Measurements from ENCODE around the gene DRICH1. TPM values are rescaled to one million over a fixed set of nuclear protein-coding genes. Genes with fewer than 3 reads are reported as not detected.

DRICH1 gene
- polyA plus RNA-seq, 3 donors, result 1.7 TPM; not detected in 2

- H3K9me3 ChIP-seq (replicated peaks in 1 of 2; ENCODE audit: control insufficient read depth in 1 of 2, insufficient read depth in 1 of 2, low read length in 2 of 2), result no peaks in the 10 kb centered on the region
- no peak overlapping the region for H3K4me3 ChIP-seq (replicated peaks in 1 of 3; ENCODE audit: low read depth in 2 of 3, low read length in 3 of 3)
- H3K36me3 ChIP-seq (replicated peaks in 1 of 2; ENCODE audit: control insufficient read depth in 1 of 2, insufficient read depth in 2 of 2, low read length in 2 of 2), result peaks cover 9 to 18% of the 10 kb centered on the region in 2 donors
- no peak for TF ChIP-seq CTCF (IDR thresholded peaks at IDR 0.05)
- H3K4me3 Mint-ChIP-seq, result no peak overlapping the region
- H4K20me1 ChIP-seq (ENCODE audit: insufficient read depth, low read length), result no peaks in the 10 kb centered on the region
- no peak for DNase-seq
- H3K79me2 ChIP-seq (ENCODE audit: insufficient read depth, low read length), result no peaks in the 10 kb centered on the region
- H3K27ac ChIP-seq (ENCODE audit: low read depth in 1 of 2, low read length in 2 of 2), result no peak overlapping the region
- intact Hi-C loops (cut with micrococcal nuclease), result no loop called here
- H2AFZ ChIP-seq (ENCODE audit: insufficient read depth, low read depth, low read length, poor library complexity, severe bottlenecking), result no peak overlapping the region
- peaks cover 16 to 59% of the 10 kb centered on the region in 2 donors for H3K36me3 Mint-ChIP-seq
- no peaks in the 10 kb centered on the region for H3K4me1 ChIP-seq (ENCODE audit: control insufficient read depth in 1 of 2, insufficient read depth in 2 of 2, low read length in 2 of 2)
- no peaks in the 10 kb centered on the region for H3K27me3 ChIP-seq (ENCODE audit: control insufficient read depth in 2 of 2, insufficient read depth in 2 of 2, low read length in 2 of 2)
- no peak overlapping the region for H3K4me2 ChIP-seq (replicated peaks; ENCODE audit: extremely low read depth, low read length, poor library complexity, severe bottlenecking)
- H3K9ac ChIP-seq (ENCODE audit: insufficient read depth, low read length, poor library complexity, severe bottlenecking), result no peak overlapping the region
- peaks cover 0 to 2% (median 0%) of the 10 kb centered on the region in 3 donors for H3K27me3 Mint-ChIP-seq (ENCODE audit: low read depth in 3 of 3)
- 100% methylated on average over 5 of the region's 8 CpGs for WGBS (ENCODE audit: insufficient coverage)
- H3K4me1 Mint-ChIP-seq, result peaks cover under 1% of the 10 kb centered on the region
- peaks cover 0 to 3% (median 0%) of the 10 kb centered on the region in 7 donors for H3K9me3 Mint-ChIP-seq
- peak overlapping the region in 1 of 7 donors; percentile 25 for H3K27ac Mint-ChIP-seq
These were observed 20.6 kb upstream of the DRICH1 start for GRCh38 chr22:23652711-23653110.

GRCh38 chr22:23652286-23652685, 20.2 kb upstream of the DRICH1 start:
- Histone ChIP-seq H3K9me3 (replicated peaks in 1 of 2; ENCODE audit: control insufficient read depth in 1 of 2, insufficient read depth in 1 of 2, low read length in 2 of 2) (no peaks in the 10 kb centered on the region), H3K79me2 (ENCODE audit: insufficient read depth, low read length) (no peaks in the 10 kb centered on the region), H3K4me1 (ENCODE audit: control insufficient read depth in 1 of 2, insufficient read depth in 2 of 2, low read length in 2 of 2) (no peaks in the 10 kb centered on the region), H3K9ac (ENCODE audit: insufficient read depth, low read length, poor library complexity, severe bottlenecking) (no peak overlapping the region), H4K20me1 (ENCODE audit: insufficient read depth, low read length) (no peaks in the 10 kb centered on the region), H3K36me3 (replicated peaks in 1 of 2; ENCODE audit: control insufficient read depth in 1 of 2, insufficient read depth in 2 of 2, low read length in 2 of 2) (peaks cover 9 to 16% of the 10 kb centered on the region in 2 donors), H3K27me3 (ENCODE audit: control insufficient read depth in 2 of 2, insufficient read depth in 2 of 2, low read length in 2 of 2) (no peaks in the 10 kb centered on the region), H3K27ac (ENCODE audit: low read depth in 1 of 2, low read length in 2 of 2) (no peak overlapping the region), H2AFZ (ENCODE audit: insufficient read depth, low read depth, low read length, poor library complexity, severe bottlenecking) (no peak overlapping the region), H3K4me3 (replicated peaks in 1 of 3; ENCODE audit: low read depth in 2 of 3, low read length in 3 of 3) (no peak overlapping the region), H3K4me2 (replicated peaks; ENCODE audit: extremely low read depth, low read length, poor library complexity, severe bottlenecking) (no peak overlapping the region)
- Mint-ChIP-seq H3K9me3 (peaks cover 0 to 3% (median 0%) of the 10 kb centered on the region in 7 donors), H3K27ac (peak overlapping the region in 3 of 7 donors; percentile 23 to 25 (median 23)), H3K4me3 (no peak overlapping the region), H3K36me3 (peaks cover 15 to 55% of the 10 kb centered on the region in 2 donors), H3K27me3 (ENCODE audit: low read depth in 3 of 3) (peaks cover 0 to 2% (median 0%) of the 10 kb centered on the region in 3 donors), H3K4me1 (no peaks in the 10 kb centered on the region)
- DNase-seq, result no peak
- TF ChIP-seq CTCF (IDR thresholded peaks at IDR 0.05), result no peak
- WGBS (ENCODE audit: insufficient coverage), result 100% methylated on average over 3 of the region's 7 CpGs
- intact Hi-C loops (cut with micrococcal nuclease), result no loop called here

All from CD14-positive monocyte (primary cell).